WTC11 (cell line): ENCODE measurements around the gene MSI2. TPM values are rescaled to one million over a fixed set of nuclear protein-coding genes. Genes with fewer than 3 reads are reported as not detected.

Experiments used
- ATAC-seq: fragments of 200-7000 bp; cut with Tn5 transposase; 2 replicates; pipeline ENCODE4 v1.10.0; 2021; ENCODE audit warnings: mild to moderate bottlenecking, moderate library complexity
- CTCF ChIA-PET: fragments of 300-600 bp; sonication (Branson Sonifier 250); formaldehyde crosslinking; loops from one replicate; lab custom pipeline; 2021; ENCODE audit warnings: antibody characterized with exemption; lab: Charles Lee
- POLR2A ChIA-PET: fragments of 350-600 bp; sonication (Branson Sonifier 250); formaldehyde crosslinking; loops from one replicate; lab custom pipeline; 2021; ENCODE audit warnings: antibody characterized with exemption; lab: Charles Lee
- DNase-seq: peaks from one replicate; pipeline ENCODE4 v3.0.0; 2021; ENCODE audit warnings: low spot score
- H3K27ac Mint-ChIP-seq: 2 replicates; pipeline ENCODE4 v1.8.0; 2021; ENCODE audit warnings: mixed read lengths
- H3K27me3 Mint-ChIP-seq: 2 replicates; pipeline ENCODE4 v1.8.0; 2021; ENCODE audit warnings: low read depth, mild to moderate bottlenecking, moderate library complexity, mixed read lengths
- H3K36me3 Mint-ChIP-seq: 2 replicates; pipeline ENCODE4 v1.8.0; 2021; ENCODE audit warnings: mixed read lengths
- H3K4me1 Mint-ChIP-seq: 2 replicates; pipeline ENCODE4 v1.8.0; 2022; ENCODE audit warnings: mixed read lengths
- H3K4me3 Mint-ChIP-seq: 2 replicates; pipeline ENCODE4 v1.8.0; 2021; ENCODE audit warnings: mild to moderate bottlenecking, moderate library complexity, mixed read lengths
- H3K9me3 Mint-ChIP-seq: 2 replicates; pipeline ENCODE4 v1.8.0; 2021; ENCODE audit warnings: mixed read lengths
- ELF4 ChIP-seq: sonication (generic); formaldehyde crosslinking; IDR thresholded peaks from 2 replicates; pipeline ENCODE4 v1.8.1; 2022; ENCODE audit warnings: low read depth, mild to moderate bottlenecking, moderate library complexity, missing genetic modification reagents
- JAZF1 ChIP-seq: fragments of 250-450 bp; sonication (Bioruptor Pico); IDR thresholded peaks from 2 replicates; pipeline ENCODE4 v1.9.0; 2021; ENCODE audit warnings: moderate library complexity, mild to moderate bottlenecking, inconsistent platforms
- MAX ChIP-seq: sonication (generic); formaldehyde crosslinking; IDR thresholded peaks from 2 replicates; pipeline ENCODE4 v1.8.0; 2022; ENCODE audit warnings: mild to moderate bottlenecking, missing genetic modification reagents
- MLX ChIP-seq: sonication (generic); formaldehyde crosslinking; IDR thresholded peaks from 2 replicates; pipeline ENCODE4 v1.8.1; 2023; ENCODE audit warnings: mild to moderate bottlenecking, missing genetic modification reagents, moderate library complexity
- MYBL2 ChIP-seq: sonication (generic); formaldehyde crosslinking; IDR thresholded peaks from 2 replicates; pipeline ENCODE4 v1.8.1; 2023; ENCODE audit warnings: mild to moderate bottlenecking, moderate library complexity, missing genetic modification reagents
- NFYB ChIP-seq: sonication (generic); formaldehyde crosslinking; conservative IDR thresholded peaks from 2 replicates; pipeline ENCODE4 v1.8.0; 2022; ENCODE audit warnings: low read depth, missing genetic modification reagents
- SMAD3 ChIP-seq: sonication (generic); formaldehyde crosslinking; IDR thresholded peaks from 2 replicates; pipeline ENCODE4 v1.8.0; 2022; ENCODE audit warnings: missing genetic modification reagents, mild to moderate bottlenecking, borderline replicate concordance
- SP1 ChIP-seq: sonication (generic); formaldehyde crosslinking; conservative IDR thresholded peaks from 2 replicates; pipeline ENCODE4 v1.8.1; 2022; ENCODE audit warnings: missing genetic modification reagents
- TEAD1 ChIP-seq: sonication (generic); formaldehyde crosslinking; IDR thresholded peaks from 2 replicates; pipeline ENCODE4 v1.8.0; 2022; ENCODE audit warnings: mild to moderate bottlenecking, missing genetic modification reagents
- ZBTB21 ChIP-seq: sonication (generic); formaldehyde crosslinking; IDR thresholded peaks from 2 replicates; pipeline ENCODE4 v1.8.1; 2023; ENCODE audit warnings: mild to moderate bottlenecking, missing genetic modification reagents, borderline replicate concordance
- ZNF219 ChIP-seq: sonication (generic); formaldehyde crosslinking; IDR thresholded peaks from 2 replicates; pipeline ENCODE4 v1.8.0; 2023; ENCODE audit warnings: missing genetic modification reagents, mild to moderate bottlenecking, borderline replicate concordance
- ZNF671 ChIP-seq: fragments of 250-450 bp; sonication (Bioruptor Pico); IDR thresholded peaks from 2 replicates; pipeline ENCODE4 v1.8.0; 2021; ENCODE audit warnings: mild to moderate bottlenecking
- total RNA-seq: library from RNA; stranded (reverse); gene quantifications from 3 replicates; pipeline ENCODE4 v1.2.3, GENCODE V29; 2021
- TF ChIP-seq, protein P1 (sequence below): sonication (generic); formaldehyde crosslinking; IDR thresholded peaks from 2 replicates; pipeline ENCODE4 v1.8.1; 2022; ENCODE audit warnings: missing genetic modification reagents, borderline replicate concordance
- TF ChIP-seq, protein P2 (sequence below): sonication (generic); formaldehyde crosslinking; IDR thresholded peaks from 2 replicates; pipeline ENCODE4 v1.8.0; 2023; ENCODE audit warnings: missing genetic modification reagents
- TF ChIP-seq, protein P3 (sequence below): sonication (generic); formaldehyde crosslinking; IDR thresholded peaks from 2 replicates; pipeline ENCODE4 v1.8.1; 2023; ENCODE audit warnings: mild to moderate bottlenecking, missing genetic modification reagents, moderate library complexity
- TF ChIP-seq, protein P4 (sequence below): sonication (generic); formaldehyde crosslinking; IDR thresholded peaks from 2 replicates; pipeline ENCODE4 v1.8.0; 2022; ENCODE audit warnings: missing genetic modification reagents
- TF ChIP-seq, protein P5 (sequence below): sonication (generic); formaldehyde crosslinking; IDR thresholded peaks from 2 replicates; pipeline ENCODE4 v1.8.0; 2022; ENCODE audit warnings: mild to moderate bottlenecking, missing genetic modification reagents
- TF ChIP-seq, protein P6 (sequence below): fragments of 250-450 bp; sonication (Bioruptor Pico); IDR thresholded peaks from 2 replicates; pipeline ENCODE4 v1.9.0; 2021; ENCODE audit warnings: mild to moderate bottlenecking

The MSI2 gene
- total RNA-seq, 1 experiment from 2014 or later = 82.1 TPM

- TF ChIP-seq, protein P1, sequence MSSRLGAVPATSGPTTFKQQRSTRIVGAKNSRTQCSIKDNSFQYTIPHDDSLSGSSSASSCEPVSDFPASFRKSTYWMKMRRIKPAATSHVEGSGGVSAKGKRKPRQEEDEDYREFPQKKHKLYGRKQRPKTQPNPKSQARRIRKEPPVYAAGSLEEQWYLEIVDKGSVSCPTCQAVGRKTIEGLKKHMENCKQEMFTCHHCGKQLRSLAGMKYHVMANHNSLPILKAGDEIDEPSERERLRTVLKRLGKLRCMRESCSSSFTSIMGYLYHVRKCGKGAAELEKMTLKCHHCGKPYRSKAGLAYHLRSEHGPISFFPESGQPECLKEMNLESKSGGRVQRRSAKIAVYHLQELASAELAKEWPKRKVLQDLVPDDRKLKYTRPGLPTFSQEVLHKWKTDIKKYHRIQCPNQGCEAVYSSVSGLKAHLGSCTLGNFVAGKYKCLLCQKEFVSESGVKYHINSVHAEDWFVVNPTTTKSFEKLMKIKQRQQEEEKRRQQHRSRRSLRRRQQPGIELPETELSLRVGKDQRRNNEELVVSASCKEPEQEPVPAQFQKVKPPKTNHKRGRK (CRISPR knock-in tag) = no peak
- TF ChIP-seq SP1 = no peak
- TF ChIP-seq, protein P2, sequence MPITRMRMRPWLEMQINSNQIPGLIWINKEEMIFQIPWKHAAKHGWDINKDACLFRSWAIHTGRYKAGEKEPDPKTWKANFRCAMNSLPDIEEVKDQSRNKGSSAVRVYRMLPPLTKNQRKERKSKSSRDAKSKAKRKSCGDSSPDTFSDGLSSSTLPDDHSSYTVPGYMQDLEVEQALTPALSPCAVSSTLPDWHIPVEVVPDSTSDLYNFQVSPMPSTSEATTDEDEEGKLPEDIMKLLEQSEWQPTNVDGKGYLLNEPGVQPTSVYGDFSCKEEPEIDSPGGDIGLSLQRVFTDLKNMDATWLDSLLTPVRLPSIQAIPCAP (CRISPR knock-in tag) = no peak
- TF ChIP-seq MYBL2 = no peak
- TF ChIP-seq ELF4 (CRISPR knock-in tag) = no peak
- TF ChIP-seq, protein P3, sequence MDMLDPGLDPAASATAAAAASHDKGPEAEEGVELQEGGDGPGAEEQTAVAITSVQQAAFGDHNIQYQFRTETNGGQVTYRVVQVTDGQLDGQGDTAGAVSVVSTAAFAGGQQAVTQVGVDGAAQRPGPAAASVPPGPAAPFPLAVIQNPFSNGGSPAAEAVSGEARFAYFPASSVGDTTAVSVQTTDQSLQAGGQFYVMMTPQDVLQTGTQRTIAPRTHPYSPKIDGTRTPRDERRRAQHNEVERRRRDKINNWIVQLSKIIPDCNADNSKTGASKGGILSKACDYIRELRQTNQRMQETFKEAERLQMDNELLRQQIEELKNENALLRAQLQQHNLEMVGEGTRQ = no peak
- no peak for TF ChIP-seq SMAD3 (CRISPR knock-in tag)
- no peak for TF ChIP-seq ZNF671 (CRISPR knock-in tag)
- no peak for TF ChIP-seq MAX (CRISPR knock-in tag)
These were observed 227.9 kb downstream of the MSI2 start (continued) for GRCh38 chr17:57484081-57484666.

- ATAC-seq (no peak), DNase-seq (no peak)
- no peak for TF ChIP-seq ZBTB21 (CRISPR knock-in tag)
- TF ChIP-seq, protein P1 (CRISPR knock-in tag) = no peak
- TF ChIP-seq JAZF1 (CRISPR knock-in tag) = no peak
- H3K9me3 Mint-ChIP-seq = no peaks in the 10 kb centered on the region
- no peak overlapping the region for H3K4me3 Mint-ChIP-seq
- ChIA-PET POLR2A (no interaction called here), CTCF (interaction anchor here (1.9 kb wide), 1 partner anchor 11 kb away, joined by 7 read pairs; no protein-coding TSS in a partner anchor)
- no peaks in the 10 kb centered on the region for H3K36me3 Mint-ChIP-seq
- peaks cover 35% of the 10 kb centered on the region for H3K4me1 Mint-ChIP-seq
- H3K27ac Mint-ChIP-seq = peak overlapping the region; percentile 4; the same call in 1 of the 2 replicates
- no peaks in the 10 kb centered on the region; the same call in 1 of the 2 replicates for H3K27me3 Mint-ChIP-seq
These were observed 228.7 kb downstream of the MSI2 start for GRCh38 chr17:57484826-57485565.

GRCh38 chr17:57485566-57485865 lies 229.2 kb downstream of the MSI2 start:
- DNase-seq (no peak), ATAC-seq (no peak)
- Mint-ChIP-seq H3K4me3 (no peak overlapping the region), H3K4me1 (peaks cover 37% of the 10 kb centered on the region), H3K27me3 (no peaks in the 10 kb centered on the region; the same call in 1 of the 2 replicates), H3K9me3 (no peaks in the 10 kb centered on the region), H3K27ac (no peak overlapping the region), H3K36me3 (no peaks in the 10 kb centered on the region)
- CTCF ChIA-PET = interaction anchor here (1.9 kb wide), 2 partner anchors 12 to 242 kb away, joined by 5 to 7 read pairs; no protein-coding TSS in a partner anchor
- POLR2A ChIA-PET = no interaction called here
- TF ChIP-seq ZNF219 (CRISPR knock-in tag) (no peak), TEAD1 (no peak), SMAD3 (CRISPR knock-in tag) (no peak), NFYB (CRISPR knock-in tag) (no peak), MLX (CRISPR knock-in tag) (no peak)
- TF ChIP-seq, protein P4, sequence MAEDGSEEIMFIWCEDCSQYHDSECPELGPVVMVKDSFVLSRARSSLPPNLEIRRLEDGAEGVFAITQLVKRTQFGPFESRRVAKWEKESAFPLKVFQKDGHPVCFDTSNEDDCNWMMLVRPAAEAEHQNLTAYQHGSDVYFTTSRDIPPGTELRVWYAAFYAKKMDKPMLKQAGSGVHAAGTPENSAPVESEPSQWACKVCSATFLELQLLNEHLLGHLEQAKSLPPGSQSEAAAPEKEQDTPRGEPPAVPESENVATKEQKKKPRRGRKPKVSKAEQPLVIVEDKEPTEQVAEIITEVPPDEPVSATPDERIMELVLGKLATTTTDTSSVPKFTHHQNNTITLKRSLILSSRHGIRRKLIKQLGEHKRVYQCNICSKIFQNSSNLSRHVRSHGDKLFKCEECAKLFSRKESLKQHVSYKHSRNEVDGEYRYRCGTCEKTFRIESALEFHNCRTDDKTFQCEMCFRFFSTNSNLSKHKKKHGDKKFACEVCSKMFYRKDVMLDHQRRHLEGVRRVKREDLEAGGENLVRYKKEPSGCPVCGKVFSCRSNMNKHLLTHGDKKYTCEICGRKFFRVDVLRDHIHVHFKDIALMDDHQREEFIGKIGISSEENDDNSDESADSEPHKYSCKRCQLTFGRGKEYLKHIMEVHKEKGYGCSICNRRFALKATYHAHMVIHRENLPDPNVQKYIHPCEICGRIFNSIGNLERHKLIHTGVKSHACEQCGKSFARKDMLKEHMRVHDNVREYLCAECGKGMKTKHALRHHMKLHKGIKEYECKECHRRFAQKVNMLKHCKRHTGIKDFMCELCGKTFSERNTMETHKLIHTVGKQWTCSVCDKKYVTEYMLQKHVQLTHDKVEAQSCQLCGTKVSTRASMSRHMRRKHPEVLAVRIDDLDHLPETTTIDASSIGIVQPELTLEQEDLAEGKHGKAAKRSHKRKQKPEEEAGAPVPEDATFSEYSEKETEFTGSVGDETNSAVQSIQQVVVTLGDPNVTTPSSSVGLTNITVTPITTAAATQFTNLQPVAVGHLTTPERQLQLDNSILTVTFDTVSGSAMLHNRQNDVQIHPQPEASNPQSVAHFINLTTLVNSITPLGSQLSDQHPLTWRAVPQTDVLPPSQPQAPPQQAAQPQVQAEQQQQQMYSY (CRISPR knock-in tag) = no peak
- TF ChIP-seq, protein P5, sequence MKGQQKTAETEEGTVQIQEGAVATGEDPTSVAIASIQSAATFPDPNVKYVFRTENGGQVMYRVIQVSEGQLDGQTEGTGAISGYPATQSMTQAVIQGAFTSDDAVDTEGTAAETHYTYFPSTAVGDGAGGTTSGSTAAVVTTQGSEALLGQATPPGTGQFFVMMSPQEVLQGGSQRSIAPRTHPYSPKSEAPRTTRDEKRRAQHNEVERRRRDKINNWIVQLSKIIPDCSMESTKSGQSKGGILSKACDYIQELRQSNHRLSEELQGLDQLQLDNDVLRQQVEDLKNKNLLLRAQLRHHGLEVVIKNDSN = no peak
- TF ChIP-seq, protein P6, sequence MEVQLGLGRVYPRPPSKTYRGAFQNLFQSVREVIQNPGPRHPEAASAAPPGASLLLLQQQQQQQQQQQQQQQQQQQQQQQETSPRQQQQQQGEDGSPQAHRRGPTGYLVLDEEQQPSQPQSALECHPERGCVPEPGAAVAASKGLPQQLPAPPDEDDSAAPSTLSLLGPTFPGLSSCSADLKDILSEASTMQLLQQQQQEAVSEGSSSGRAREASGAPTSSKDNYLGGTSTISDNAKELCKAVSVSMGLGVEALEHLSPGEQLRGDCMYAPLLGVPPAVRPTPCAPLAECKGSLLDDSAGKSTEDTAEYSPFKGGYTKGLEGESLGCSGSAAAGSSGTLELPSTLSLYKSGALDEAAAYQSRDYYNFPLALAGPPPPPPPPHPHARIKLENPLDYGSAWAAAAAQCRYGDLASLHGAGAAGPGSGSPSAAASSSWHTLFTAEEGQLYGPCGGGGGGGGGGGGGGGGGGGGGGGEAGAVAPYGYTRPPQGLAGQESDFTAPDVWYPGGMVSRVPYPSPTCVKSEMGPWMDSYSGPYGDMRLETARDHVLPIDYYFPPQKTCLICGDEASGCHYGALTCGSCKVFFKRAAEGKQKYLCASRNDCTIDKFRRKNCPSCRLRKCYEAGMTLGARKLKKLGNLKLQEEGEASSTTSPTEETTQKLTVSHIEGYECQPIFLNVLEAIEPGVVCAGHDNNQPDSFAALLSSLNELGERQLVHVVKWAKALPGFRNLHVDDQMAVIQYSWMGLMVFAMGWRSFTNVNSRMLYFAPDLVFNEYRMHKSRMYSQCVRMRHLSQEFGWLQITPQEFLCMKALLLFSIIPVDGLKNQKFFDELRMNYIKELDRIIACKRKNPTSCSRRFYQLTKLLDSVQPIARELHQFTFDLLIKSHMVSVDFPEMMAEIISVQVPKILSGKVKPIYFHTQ (CRISPR knock-in tag) = no peak
